Panc1 (cell line): Measurements from ENCODE around the gene ALG5.

Experiments used
- POLR2AphosphoS5 ChIP-seq: IDR thresholded peaks from 2 replicates; pipeline ENCODE4 v1.6.1; 2012; ENCODE audit warnings: mild to moderate bottlenecking, low read depth, low read length, moderate library complexity
- SIN3A ChIP-seq: IDR thresholded peaks from 2 replicates; pipeline ENCODE4 v1.6.1; 2012; ENCODE audit warnings: low read depth, mild to moderate bottlenecking, low read length, moderate library complexity, borderline replicate concordance; ENCODE audit not compliant: insufficient read depth
- TF ChIP-seq, protein P1 (sequence below): fragments of 450-650 bp; IDR thresholded peaks from 2 replicates; pipeline ENCODE4 v1.5.1; 2017; ENCODE audit warnings: mild to moderate bottlenecking

DNA sequence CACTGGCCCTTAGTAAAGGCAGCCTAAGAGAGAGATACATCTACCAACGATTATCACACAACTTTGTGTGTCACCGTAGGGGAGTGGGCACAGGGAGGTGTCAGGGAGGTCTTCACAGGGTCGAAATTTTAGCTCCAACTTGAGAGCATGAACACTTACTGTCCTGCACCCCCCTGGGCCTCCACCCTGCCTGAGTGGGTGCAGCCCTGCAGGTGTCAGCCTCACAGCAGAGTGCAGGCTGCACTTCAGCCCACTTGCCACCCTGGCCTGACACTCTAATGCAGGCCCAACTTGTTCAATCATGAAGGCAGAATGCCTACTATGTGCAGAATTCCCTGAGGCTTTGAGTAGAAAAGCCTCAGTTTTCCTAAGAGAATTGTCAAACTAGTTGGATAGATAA is 75.1 kb downstream of the ALG5 start:
- TF ChIP-seq, protein P1, sequence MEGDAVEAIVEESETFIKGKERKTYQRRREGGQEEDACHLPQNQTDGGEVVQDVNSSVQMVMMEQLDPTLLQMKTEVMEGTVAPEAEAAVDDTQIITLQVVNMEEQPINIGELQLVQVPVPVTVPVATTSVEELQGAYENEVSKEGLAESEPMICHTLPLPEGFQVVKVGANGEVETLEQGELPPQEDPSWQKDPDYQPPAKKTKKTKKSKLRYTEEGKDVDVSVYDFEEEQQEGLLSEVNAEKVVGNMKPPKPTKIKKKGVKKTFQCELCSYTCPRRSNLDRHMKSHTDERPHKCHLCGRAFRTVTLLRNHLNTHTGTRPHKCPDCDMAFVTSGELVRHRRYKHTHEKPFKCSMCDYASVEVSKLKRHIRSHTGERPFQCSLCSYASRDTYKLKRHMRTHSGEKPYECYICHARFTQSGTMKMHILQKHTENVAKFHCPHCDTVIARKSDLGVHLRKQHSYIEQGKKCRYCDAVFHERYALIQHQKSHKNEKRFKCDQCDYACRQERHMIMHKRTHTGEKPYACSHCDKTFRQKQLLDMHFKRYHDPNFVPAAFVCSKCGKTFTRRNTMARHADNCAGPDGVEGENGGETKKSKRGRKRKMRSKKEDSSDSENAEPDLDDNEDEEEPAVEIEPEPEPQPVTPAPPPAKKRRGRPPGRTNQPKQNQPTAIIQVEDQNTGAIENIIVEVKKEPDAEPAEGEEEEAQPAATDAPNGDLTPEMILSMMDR = no peak
- TF ChIP-seq POLR2AphosphoS5 (no peak), SIN3A (no peak)
